GM18951 (cell line): ENCODE measurements around the gene ZMIZ2.
"Not testable (repeated sequence)": the region's sequence is repeated elsewhere in the genome, so short reads cannot be mapped to it uniquely, and the experiment has no call there.

ENCODE experiments used
- POLR2A ChIP-seq: IDR thresholded peaks from 4 replicates; pipeline ENCODE4 v1.6.1; 2011; ENCODE audit warnings: mild to moderate bottlenecking; ENCODE audit not compliant: insufficient read length, insufficient read depth; ENCODE audit errors: extremely low read depth
- in situ Hi-C: fragments of 300-500 bp; cut with MboI; formaldehyde crosslinking; loops from one replicate; pipeline ENCODE4 v1.12.0; 2022; ENCODE audit warnings: low sequenced_read_pairs, mixed read lengths, inconsistent platforms; ENCODE audit not compliant: unreplicated experiment

Gene ZMIZ2

GRCh38 chr7:44799939-44800338 is 51.3 kb downstream of the ZMIZ2 start:
- no peak for TF ChIP-seq POLR2A
- in situ Hi-C loops: no loop called here

DNA sequence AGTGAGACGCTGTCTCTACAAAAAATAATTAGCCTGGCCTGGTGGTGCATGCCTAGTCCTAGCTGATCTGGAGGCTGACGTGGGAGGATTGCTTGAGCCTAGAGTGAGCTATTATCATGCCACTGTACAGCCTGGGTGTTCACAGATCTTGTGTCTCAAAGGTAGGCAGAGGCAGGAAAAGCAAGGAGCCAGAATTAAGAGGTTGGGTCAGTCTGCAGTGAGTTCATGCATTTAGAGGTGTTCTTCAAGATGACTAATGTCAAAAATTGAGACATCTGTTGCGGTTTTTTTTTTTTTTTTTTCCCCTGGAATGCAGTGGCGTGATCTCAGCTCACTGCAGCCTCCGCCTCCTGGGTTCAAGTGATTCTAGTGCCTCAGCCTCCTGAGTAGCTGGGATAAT is 53.2 kb downstream of the ZMIZ2 start:
- TF ChIP-seq POLR2A: peak; percentile 13
- in situ Hi-C loops: no loop called here

DNA sequence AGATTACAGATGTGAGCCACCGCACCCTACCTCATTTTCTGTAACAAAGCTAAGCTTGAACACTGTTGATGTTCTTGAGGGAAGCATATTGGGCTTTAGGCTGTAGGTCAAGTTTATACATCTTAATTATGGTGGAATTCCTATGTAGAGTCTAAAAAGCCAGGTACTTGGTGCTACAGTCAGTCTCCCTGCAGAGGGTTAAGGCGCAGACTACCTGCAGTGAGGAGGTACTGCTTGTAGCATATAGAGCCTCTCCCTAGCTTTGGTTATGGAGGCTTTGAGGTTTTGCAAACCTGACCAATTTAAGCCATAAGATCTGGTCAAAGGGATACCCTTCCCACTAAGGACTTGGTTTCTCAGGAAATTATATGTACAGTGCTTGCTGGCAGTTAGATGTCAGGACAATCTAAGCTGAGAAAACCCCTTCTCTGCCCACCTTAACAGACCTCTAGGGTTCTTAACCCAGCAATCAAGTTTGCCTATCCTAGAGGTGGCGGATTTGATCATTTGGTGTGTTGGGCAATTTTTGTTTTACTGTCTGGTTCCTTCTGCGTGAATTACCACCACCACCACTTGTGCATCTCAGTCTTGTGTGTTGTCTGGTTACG is 53.9 kb downstream of the ZMIZ2 start:
- in situ Hi-C loops: no loop called here
- TF ChIP-seq POLR2A: peak; percentile 41

GRCh38 chr7:44803828-44804519 is 55.3 kb downstream of the ZMIZ2 start:
- TF ChIP-seq POLR2A: peak; percentile 9
- in situ Hi-C loops: not testable (repeated sequence)

- in situ Hi-C loops: no loop called here
- no peak for TF ChIP-seq POLR2A
Measured at GRCh38 chr7:44805950-44806349, 57.3 kb downstream of the ZMIZ2 start.

DNA sequence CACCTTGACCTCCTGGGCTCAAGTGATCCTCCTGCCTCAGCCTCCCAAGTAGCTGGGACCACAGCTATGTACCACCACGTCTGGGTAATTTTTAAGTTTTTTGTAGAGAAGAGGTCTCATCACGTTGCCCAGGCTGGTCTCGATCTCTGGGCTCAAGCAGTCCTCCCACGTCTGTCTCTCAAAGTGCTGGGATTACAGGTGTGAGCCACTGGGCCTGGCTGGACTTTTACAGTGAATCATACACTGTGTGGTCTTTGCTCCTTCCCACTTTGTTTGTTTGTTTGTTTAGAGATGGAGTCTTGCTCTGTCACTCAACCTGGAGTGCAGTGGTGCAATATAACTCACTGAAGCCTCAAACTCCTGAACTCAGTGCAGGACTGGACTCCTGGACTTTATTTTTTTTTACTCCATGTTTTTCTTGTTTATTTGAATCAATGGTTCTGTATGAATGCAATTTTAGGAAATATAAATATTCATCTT is 60.3 kb downstream of the ZMIZ2 start:
- in situ Hi-C loops: no loop called here
- TF ChIP-seq POLR2A: no peak

DNA sequence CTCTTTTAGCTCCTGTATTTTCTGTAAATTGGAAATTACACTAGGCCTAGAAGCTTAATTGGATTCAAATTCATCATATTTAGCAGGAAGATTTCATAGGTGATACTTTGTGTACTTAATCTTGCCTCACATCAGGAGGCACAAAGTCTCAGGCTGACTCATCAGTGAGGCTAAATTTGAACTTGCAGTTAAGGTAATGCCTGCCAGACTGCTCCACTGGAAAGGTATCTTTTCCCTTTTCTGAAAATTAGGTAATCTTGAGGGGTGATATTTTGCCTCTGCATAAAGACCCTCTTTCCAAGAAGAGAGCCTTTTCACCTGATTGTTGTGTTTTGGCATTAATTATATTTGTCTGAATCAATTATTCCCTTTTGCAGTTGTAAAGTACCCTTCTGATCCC is 62.4 kb downstream of the ZMIZ2 start:
- in situ Hi-C loops: no loop called here
- no peak for TF ChIP-seq POLR2A

GRCh38 chr7:44811571-44811970 is 62.9 kb downstream of the ZMIZ2 start:
- no peak for TF ChIP-seq POLR2A
- in situ Hi-C loops: no loop called here

DNA sequence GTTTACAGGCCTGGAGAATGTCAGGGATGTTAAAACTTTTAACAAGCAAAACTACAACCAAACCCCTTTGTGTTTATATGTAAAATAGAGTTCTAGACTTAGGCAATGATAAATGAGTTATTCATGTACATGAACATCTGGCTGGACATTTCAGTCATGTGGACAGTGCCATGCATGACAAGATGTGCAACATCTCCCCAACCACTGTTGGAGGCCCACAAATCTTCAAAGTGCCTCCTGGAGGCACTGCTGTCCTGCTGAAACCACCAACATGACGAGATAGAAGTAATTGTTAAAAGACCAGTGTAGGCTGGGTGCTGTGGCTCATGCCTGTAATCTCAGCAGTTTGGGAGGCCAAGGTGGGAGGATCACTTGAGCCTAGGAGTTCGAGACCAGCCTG is 66.3 kb downstream of the ZMIZ2 start:
- TF ChIP-seq POLR2A: no peak
- in situ Hi-C loops: no loop called here

GRCh38 chr7:44819292-44819691 is 70.6 kb downstream of the ZMIZ2 start:
- no peak for TF ChIP-seq POLR2A
- in situ Hi-C loops: no loop called here
